MM.1S (cell line): Measurements from ENCODE around the gene RPS23.

ENCODE experiments used
- EZH2 ChIP-seq: fragments of 300-600 bp; sonication (generic); optimal IDR thresholded peaks from 2 replicates; pipeline ENCODE3; 2017; ENCODE audit warnings: low read depth, mild to moderate bottlenecking, antibody characterized with exemption, low read length, mixed read lengths
- TF ChIP-seq, protein P1 (sequence below): fragments of 300-600 bp; sonication (generic); IDR thresholded peaks from 2 replicates; pipeline ENCODE4 v1.5.1; 2016; ENCODE audit warnings: antibody characterized with exemption, low read length, mixed read lengths

- no peak for TF ChIP-seq EZH2
- TF ChIP-seq, protein P1, sequence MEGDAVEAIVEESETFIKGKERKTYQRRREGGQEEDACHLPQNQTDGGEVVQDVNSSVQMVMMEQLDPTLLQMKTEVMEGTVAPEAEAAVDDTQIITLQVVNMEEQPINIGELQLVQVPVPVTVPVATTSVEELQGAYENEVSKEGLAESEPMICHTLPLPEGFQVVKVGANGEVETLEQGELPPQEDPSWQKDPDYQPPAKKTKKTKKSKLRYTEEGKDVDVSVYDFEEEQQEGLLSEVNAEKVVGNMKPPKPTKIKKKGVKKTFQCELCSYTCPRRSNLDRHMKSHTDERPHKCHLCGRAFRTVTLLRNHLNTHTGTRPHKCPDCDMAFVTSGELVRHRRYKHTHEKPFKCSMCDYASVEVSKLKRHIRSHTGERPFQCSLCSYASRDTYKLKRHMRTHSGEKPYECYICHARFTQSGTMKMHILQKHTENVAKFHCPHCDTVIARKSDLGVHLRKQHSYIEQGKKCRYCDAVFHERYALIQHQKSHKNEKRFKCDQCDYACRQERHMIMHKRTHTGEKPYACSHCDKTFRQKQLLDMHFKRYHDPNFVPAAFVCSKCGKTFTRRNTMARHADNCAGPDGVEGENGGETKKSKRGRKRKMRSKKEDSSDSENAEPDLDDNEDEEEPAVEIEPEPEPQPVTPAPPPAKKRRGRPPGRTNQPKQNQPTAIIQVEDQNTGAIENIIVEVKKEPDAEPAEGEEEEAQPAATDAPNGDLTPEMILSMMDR = no peak
Observed at GRCh38 chr5:82276800-82277612, 1.1 kb downstream of the RPS23 start.
